Activated CD4-positive, alpha-beta T cell treated with anti-CD3 and anti-CD28 coated beads for 48 hours (primary cell): ENCODE measurements around the gene MXRA8.

Experiments
- DNase-seq: peaks from one replicate; pipeline ENCODE4 v3.0.0-alpha.2; 2020

Gene MXRA8

GRCh38 chr1:1365875-1366698 is 7.7 kb upstream of the MXRA8 start:
- no peak for DNase-seq

- no peak for DNase-seq
Observed at GRCh38 chr1:1364266-1364665, 5.9 kb upstream of the MXRA8 start.

GRCh38 chr1:1361982-1362423 is 3.6 kb upstream of the MXRA8 start:
- DNase-seq, result no peak

- no peak for DNase-seq
Observed at GRCh38 chr1:1361233-1361981, 3.1 kb upstream of the MXRA8 start.

- no peak for DNase-seq
Observed at GRCh38 chr1:1360506-1361169, 2.3 kb upstream of the MXRA8 start.

GRCh38 chr1:1359664-1360468 is 1.5 kb upstream of the MXRA8 start:
- no peak for DNase-seq

GRCh38 chr1:1359308-1359663 is 931 bp upstream of the MXRA8 start:
- DNase-seq, result no peak

GRCh38 chr1:1357871-1358432 is 403 bp downstream of the MXRA8 start:
- DNase-seq, result no peak

GRCh38 chr1:1356796-1357401 is 1.5 kb downstream of the MXRA8 start:
- DNase-seq, result no peak

- no peak for DNase-seq
Observed at GRCh38 chr1:1356166-1356795, 2.1 kb downstream of the MXRA8 start.

- peak; percentile 43 for DNase-seq
Observed at GRCh38 chr1:1355416-1355815, 2.9 kb downstream of the MXRA8 start.

- DNase-seq, result no peak
Observed at GRCh38 chr1:1354271-1355247, 3.8 kb downstream of the MXRA8 start.

- DNase-seq, result no peak
Observed at GRCh38 chr1:1353389-1354151, 4.8 kb downstream of the MXRA8 start.

- no peak for DNase-seq
Observed at GRCh38 chr1:1352786-1353388, 5.5 kb downstream of the MXRA8 start.

- no peak for DNase-seq
Observed at GRCh38 chr1:1351511-1352427, 6.6 kb downstream of the MXRA8 start.

GRCh38 chr1:1349256-1350012 is 8.9 kb downstream of the MXRA8 start, which contains the start of gene DVL1:
DVL1 (minus strand) TSS chr1:1349418; CDS start chr1:1349065, 353 bp downstream.
- peak; percentile 71 for DNase-seq
